Kidney tubule cell (primary cell): Measurements from ENCODE around the gene SUPT20HL2.
"Not testable (repeated sequence)": the region's sequence is repeated elsewhere in the genome, so short reads cannot be mapped to it uniquely, and the experiment has no call there.

Experiments used
- DNase-seq: peaks from one replicate; pipeline ENCODE4 v3.0.0-alpha.2; 2018; ENCODE audit warnings: low spot score

SUPT20HL2 gene

GRCh38 chrX:24314019-24314635, at the start of gene SUPT20HL2:
TSS of gene SUPT20HL2 (minus strand) at chrX:24314069. CDS start at chrX:24313315, 754 bp downstream.
- no peak for DNase-seq

DNA sequence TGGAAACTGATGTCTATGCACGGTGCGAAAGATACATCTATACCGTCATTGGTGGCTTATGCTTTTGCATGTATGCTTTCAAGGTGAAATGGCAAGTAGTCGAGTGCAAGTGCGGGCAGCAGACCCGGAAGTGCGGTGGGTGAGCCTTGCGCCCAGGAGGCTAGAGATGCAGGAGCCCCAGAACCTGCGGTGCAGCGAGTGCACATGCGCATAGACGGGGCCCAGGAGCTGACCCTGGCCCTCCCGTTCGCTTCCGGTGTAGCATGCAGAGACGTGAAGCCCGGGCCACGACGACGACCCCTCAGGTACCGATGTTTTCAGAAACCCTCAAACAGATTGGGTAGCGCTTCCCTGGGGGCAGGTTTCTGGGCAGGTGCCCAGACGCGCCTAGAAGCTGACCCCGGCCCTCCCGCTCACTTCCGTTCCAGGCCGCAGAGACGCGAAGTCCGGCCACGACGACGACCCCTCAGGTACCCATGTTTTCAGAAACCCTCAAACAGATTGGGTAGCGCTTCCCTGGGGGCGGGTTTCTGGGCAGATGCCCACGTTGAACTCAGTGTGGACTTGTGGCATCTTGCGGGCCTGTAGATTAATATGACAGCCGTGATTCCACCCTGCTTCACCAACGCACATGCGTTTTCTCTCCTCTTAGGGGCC, 48.3 kb upstream of the SUPT20HL2 start:
- DNase-seq: not testable (repeated sequence)

DNA sequence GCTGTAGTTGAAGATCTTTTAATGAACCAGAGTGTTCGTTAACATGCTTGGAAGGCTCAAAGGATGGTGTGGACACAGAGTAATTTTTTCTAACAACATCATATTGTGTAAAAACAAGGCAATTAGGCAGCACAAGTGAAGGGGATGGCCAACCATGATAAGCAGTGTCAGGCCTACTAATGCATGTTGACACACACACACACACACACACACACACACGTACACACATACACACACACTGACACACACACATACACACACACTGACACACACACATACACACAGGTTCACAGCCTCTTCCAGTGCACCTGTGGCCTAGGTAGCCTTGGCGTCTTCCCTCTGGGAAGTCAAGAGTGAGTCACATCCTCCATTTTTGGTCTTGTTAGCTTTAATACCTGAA, 46.4 kb upstream of the SUPT20HL2 start, which contains the start of gene SUPT20HL1:
TSS of gene SUPT20HL1 (plus strand) at position 368 of the 400 bp plus-strand sequence. CDS start 2,122 bp downstream, outside the sequence.
- DNase-seq: no peak

- peak; percentile 36 for DNase-seq
Observed at GRCh38 chrX:24357106-24357505, 43.2 kb upstream of the SUPT20HL2 start.

DNA sequence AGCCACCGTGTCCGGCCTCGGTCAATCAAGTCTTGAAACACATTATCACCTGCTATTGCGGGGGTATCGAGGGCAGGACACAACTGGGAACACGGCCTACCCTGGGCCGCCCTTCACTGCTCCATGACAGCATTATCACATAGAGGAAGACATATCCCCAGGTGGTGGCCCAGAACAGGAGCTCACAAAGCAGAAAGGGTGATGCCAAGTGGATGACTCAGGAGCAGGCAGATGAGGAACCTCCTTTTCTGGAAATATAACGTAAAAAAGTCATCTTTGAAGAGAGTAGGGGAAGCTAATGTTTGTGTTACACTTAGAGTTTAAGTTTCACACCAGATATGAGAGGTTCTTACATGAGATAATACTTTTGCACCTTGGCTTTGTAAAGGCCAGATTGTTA, 41.2 kb upstream of the SUPT20HL2 start:
- peak; percentile 6 for DNase-seq

- DNase-seq: no peak
Observed at GRCh38 chrX:24350217-24350616, 36.3 kb upstream of the SUPT20HL2 start.

DNA sequence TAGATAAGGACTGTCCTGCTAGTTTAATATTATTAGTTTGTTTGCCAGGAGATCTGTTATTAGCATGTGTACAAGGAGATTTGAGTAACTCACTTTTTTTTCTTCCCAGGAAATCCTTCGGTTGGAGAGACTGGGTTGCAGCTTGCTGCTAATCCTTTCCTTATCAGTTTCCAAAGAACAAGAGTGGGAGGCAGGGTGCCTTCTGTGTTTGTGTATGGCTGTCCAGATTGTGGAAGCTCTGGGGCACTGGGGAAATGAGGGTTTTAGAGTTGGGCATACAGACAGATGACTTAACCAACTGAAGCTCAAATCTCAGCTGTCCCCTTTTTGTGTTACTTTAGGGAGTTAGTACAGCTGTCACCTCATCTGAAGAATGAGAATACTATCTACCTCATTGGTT, 34.0 kb upstream of the SUPT20HL2 start:
- no peak for DNase-seq

DNA sequence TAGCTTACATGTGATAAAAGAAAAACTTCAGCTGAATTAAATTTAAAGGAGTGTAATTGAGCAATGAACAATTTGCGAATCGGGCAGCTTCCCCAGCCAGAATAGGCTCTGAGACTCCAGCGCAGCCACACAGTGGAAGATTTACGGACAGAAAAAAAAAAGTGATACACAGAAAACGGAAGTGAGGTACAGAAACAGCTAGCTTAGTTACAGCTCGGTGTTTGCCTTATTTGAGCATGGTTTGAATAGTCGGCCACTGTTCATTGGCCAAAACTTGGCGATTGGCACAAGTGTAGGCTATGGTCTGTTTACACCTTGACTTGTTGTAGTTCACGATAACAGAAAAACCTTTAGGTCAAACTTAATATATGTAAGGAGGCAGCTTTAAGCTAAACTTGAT, 29.9 kb upstream of the SUPT20HL2 start:
- DNase-seq: no peak

- peak; percentile 67 for DNase-seq
Observed at GRCh38 chrX:24341795-24342194, 27.9 kb upstream of the SUPT20HL2 start.

DNA sequence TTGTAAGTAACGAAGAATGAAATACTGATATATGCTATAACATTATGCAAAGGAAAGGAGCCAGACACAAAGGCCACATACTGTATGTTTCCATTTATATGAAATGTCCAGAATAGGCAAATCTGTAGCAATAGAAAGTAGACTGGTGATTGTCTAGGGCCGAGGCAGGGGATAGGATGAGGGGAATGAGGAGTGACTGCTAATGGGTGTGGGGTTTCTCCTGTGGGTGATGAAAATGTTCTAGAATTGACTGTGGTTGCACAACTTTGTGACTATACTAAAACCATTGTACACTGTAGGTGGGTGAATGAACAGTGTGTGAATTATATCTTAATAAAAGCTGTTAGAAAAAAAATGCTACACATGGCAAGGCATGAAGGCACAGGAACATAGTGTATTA, 26.6 kb upstream of the SUPT20HL2 start:
- DNase-seq: no peak

DNA sequence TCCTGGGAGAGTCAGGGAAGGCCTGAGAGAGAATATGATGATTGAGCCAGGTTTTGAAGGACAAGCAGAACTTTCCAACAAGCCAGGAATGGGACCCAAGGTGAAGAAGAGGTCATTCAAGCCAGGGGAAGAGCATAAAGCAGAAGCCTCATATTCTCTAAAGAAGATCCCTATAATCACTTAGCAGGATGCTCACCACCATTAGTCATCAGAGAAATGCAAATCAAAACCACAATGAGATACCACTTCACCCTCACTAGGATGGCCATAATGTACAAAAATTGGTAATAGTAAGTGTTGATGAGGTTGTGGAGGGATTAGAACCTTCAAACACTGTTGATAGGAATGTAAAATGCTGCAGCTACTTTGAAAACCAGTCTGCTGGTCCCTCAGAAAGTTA, 26.0 kb upstream of the SUPT20HL2 start:
- DNase-seq: no peak

- DNase-seq: no peak
Observed at GRCh38 chrX:24335871-24336270, 22.0 kb upstream of the SUPT20HL2 start.

DNA sequence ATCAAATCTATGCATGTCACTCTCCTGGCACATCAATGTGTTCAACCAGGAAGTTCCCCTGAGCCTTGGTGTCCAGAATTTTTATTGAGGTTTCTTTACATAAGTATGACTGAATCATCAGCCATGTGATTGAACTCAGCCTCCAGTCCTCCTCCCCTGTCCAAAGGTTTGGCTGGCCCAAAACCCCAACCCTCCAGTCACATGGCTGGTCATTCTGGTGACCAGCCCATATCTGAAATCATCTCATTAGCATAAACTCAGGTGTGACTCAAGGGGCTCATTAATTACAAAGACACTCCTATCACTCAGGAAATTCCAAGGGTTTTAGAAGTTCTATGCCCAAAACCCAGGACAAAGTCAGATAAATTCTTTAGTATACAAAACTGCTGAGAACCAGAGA, 20.6 kb upstream of the SUPT20HL2 start:
- peak; percentile 78 for DNase-seq

DNA sequence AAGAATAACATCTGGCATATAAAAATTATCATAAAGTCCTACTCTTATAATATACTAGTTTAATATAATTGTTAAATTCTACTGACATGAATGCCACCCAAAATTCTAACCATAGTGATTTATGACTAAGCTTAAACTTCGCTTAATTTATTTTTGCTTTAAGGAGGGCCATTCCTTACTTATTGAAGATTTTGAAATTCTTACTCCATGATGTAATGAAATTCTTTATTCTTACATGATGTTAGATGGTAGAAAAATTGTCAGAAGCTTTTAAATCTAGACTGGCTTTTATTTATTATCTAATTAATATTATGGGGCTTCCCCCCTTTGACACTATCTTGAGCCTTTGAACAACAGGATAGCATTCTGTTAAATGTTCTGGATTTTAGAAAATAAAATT, 19.5 kb upstream of the SUPT20HL2 start:
- no peak for DNase-seq

DNA sequence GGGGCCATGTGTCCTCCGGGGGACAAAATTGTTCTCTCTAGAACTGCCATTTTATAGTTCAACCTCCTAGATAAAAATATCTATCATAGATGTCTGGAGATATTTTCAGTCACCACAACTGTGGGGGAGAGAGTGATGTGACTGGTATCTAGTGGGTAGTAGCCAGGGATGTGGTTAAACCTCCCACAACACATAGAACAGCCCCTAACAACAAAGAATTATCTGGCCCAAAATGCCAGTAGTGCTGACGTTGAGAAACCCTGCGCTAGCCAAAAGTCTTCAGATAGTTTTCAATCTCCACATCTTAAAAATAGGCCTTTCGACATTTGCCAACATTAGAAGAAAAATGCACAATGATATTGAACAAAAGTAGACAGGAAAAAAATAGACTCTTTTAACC, 19.0 kb upstream of the SUPT20HL2 start:
- no peak for DNase-seq

- no peak for DNase-seq
Observed at GRCh38 chrX:24325231-24325630, 11.4 kb upstream of the SUPT20HL2 start.

GRCh38 chrX:24321741-24322395, 8.0 kb upstream of the SUPT20HL2 start:
- DNase-seq: no peak

GRCh38 chrX:24317567-24317966, 3.7 kb upstream of the SUPT20HL2 start:
- no peak for DNase-seq

DNA sequence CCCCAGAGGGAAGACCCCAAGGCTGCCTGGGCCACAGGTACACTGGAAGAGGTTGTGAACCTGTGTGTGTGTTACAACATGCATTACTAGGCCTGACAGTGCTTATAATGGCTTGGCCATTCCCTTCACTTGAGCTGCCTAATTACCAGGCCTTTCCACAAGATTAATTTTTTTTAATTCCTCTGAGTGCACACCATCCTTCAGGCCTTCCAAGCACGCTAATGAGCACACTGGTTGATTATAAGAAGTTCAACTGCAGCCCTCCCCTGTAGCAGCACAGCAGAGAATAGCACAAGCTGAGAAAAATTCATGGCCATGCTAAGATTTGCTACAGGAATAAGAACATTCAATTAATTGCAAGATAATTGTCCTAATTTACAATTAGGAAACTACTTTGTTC, 2.2 kb upstream of the SUPT20HL2 start:
- DNase-seq: no peak

- not testable (repeated sequence) for DNase-seq
Observed at GRCh38 chrX:24312249-24312607, 1.6 kb downstream of the SUPT20HL2 start.

DNA sequence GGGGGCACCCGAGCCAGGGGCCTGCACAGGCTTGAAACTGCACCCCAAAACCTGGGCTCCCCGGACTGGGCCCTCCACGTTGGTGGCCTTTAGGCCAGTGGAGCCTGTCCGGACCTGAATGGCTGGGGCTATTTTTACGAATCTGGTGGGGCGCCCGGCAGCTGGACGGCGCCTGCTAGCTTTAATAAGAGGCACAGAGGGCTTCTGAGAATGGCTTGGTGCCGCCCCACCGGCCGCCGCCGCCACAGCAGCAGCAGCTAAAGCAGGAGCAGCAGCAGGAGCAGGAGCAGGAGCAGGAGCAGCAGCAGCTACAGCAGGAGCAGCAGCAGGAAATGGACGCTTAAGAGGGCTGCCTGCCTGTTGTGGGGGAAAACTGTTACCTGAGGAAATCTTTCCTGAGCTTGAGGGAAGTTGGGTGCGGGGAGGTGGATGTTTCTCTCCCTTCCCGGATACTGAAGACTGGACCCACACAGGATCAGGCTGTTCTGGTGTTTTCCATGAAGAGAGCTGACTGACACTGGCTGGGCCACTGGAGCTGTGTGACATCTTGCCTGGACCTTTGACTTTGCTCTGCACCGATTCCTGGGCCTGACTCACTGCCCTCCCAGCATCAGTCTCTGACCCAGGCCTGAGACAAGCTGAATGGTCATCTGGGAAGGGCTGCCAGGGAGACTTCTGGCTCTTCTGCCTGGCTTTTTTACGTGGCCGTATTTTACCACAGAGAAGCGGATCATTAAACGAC, 2.2 kb downstream of the SUPT20HL2 start:
- not testable (repeated sequence) for DNase-seq

DNA sequence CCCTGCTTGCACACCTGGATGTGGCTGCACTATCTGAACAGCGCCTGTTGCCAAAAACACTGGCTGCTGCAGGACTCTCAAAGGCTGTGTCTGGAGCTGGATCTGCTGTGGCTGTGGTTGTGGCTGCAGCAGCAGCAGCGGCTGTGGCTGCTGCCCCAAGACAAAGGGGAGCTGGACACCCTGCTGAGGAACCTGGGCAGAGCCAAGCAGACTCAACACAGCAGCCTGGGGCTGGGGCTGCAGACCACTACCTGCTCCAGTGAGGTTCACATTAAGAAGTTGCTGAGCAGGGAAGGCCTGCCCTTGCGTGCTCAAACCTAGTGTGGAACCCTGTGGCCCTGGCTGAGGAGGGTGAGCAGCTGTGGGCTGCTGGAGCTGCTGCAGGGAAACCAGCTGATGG, 3.0 kb downstream of the SUPT20HL2 start:
- DNase-seq: not testable (repeated sequence)
